HFF-Myc (cell line): ENCODE results near the gene CSNK2A3.

Experiments
- DNase-seq: peaks from one replicate; pipeline ENCODE4 v3.0.0-alpha.2; 2011; ENCODE audit warnings: low read depth; ENCODE audit errors: extremely low read depth
- H3K4me3 ChIP-seq: replicated peaks from 2 replicates; pipeline ENCODE4 v1.5.1; 2011; ENCODE audit warnings: low read depth, mild to moderate bottlenecking, control low read depth, low read length
- TF ChIP-seq, protein P1 (sequence below): IDR thresholded peaks from 2 replicates; pipeline ENCODE4 v1.5.1; 2012; ENCODE audit warnings: mild to moderate bottlenecking, low read depth, low read length, control low read depth; ENCODE audit errors: missing control alignments

CSNK2A3 gene

DNA sequence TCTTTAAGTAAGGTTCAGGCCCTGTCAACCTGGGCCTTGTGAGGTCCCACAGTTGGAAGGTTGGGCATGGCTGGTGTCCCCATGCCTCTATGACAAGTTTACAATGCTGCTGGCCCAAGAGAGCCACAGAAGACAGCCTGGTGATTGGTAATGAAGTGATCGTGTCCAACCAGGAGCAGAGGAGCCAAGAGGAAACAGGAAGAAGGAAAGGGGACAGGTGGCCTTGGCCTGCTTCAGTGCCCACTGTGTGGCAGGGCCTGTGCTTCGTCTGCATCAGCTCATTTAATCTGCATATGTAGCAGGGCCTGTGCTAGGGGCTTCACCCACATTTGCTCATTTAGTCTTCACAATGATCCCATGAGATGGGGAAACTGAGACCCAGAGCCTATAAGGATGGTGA lies 42.1 kb upstream of the CSNK2A3 start:
- H3K4me3 ChIP-seq = no peak overlapping the region
- no peak for DNase-seq
- TF ChIP-seq, protein P1, sequence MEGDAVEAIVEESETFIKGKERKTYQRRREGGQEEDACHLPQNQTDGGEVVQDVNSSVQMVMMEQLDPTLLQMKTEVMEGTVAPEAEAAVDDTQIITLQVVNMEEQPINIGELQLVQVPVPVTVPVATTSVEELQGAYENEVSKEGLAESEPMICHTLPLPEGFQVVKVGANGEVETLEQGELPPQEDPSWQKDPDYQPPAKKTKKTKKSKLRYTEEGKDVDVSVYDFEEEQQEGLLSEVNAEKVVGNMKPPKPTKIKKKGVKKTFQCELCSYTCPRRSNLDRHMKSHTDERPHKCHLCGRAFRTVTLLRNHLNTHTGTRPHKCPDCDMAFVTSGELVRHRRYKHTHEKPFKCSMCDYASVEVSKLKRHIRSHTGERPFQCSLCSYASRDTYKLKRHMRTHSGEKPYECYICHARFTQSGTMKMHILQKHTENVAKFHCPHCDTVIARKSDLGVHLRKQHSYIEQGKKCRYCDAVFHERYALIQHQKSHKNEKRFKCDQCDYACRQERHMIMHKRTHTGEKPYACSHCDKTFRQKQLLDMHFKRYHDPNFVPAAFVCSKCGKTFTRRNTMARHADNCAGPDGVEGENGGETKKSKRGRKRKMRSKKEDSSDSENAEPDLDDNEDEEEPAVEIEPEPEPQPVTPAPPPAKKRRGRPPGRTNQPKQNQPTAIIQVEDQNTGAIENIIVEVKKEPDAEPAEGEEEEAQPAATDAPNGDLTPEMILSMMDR = no peak

DNA sequence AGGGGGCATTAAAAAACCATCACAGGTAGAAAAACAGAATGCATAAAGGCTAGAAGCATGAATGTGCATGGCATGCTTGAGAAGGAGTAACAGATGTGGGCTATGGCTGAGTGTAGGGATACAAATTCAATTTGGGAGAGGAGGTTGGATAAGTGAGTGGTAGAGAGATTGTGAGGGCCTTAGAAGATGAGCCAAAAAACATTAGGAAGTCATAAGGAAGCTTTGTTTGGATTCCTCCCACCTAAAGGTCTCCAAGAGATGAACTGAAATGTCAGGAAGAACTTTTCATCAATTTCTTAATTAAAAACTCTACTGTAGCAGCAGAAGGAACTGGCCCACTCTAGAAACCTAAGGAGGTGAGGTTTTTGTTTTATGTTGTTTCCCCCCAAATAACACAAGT lies 41.2 kb upstream of the CSNK2A3 start:
- DNase-seq = no peak
- TF ChIP-seq, protein P1 = no peak
- H3K4me3 ChIP-seq = no peak overlapping the region

DNA sequence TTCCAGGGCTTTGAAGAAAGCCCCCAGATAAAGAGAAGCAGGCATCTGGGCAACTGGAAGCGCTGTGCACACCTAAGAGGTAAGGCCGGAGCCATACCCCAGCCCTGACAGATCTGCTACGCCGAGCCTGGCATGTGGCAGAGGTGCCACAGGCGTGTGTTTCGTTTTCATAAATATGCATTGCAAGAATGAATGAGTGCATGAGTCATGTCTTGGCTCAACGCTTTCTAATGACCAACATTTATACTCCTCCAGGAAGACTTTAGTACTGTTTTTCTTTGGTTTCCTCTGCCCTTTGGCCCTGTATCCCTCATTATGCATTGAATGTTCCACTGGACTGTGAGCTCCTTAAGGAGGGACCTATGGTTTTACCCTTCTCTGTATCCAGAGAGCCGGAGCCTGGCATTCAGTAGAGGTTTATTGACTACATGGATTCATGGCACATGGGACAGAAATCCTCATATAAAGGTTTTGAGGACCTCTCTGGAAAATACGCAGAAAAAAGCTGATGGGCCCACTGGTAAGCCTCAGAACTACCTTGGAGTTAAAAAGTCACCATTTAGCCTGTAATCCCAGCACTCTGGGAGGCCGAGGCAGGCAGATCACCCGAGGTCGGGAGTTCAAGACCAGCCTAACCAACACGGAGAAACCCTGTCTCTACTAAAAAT lies 38.9 kb upstream of the CSNK2A3 start:
- no peak overlapping the region for H3K4me3 ChIP-seq
- peak; percentile 54 for DNase-seq
- TF ChIP-seq, protein P1 = no peak

DNA sequence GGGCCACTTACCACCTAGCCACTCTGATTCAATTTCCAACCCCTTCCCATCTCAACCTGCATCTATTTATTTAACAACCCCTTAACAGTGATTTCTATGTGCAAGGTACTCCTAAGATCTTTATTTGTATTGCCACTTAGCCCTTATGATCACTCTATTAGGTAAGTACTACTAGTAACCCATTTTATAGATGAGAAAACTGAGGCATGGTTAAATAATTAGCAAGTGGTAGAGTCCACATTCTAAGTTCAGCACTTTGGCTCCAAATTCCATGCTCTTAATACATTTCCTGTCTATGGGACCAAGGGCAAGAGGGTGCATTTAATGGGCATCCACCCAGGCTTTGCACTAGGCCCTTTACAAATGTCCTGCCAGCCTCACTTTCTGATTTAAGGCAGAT lies 38.1 kb upstream of the CSNK2A3 start:
- no peak overlapping the region for H3K4me3 ChIP-seq
- no peak for DNase-seq
- TF ChIP-seq, protein P1 = no peak

DNA sequence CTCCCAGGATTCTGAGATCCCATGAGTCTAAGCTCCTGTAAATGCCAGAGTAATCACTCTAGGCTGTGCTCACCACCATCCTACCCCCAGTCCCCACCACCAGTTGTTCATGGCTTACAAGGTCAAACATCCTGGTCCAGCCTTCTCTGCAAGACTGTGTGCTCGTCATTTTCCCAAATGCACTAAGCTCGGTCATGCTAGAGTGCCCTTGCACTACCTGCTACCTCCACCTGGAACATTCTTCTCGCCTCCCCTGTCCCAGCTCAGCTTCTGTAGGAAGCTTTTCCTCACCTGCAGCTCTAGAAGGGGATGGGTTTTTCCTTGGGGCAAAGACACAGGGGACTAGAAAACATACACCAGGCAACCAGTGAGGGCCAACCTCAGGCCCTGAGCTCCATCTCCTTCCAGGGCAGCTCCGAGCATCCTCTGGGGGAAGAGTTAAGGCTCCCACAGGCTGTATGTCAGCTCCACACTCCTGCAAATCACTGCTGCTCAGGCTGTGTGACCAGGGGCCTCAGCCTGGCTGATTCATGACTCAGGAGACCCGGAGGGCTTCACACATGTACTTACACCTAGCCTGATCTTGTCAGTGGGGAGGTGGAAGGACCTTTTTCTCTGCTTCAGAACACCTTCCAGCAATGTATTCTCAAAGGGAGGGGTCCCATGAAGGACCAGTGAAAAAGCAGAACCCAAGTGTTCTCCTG lies 37.2 kb upstream of the CSNK2A3 start:
- no peak overlapping the region for H3K4me3 ChIP-seq
- TF ChIP-seq, protein P1 = no peak
- no peak for DNase-seq

DNA sequence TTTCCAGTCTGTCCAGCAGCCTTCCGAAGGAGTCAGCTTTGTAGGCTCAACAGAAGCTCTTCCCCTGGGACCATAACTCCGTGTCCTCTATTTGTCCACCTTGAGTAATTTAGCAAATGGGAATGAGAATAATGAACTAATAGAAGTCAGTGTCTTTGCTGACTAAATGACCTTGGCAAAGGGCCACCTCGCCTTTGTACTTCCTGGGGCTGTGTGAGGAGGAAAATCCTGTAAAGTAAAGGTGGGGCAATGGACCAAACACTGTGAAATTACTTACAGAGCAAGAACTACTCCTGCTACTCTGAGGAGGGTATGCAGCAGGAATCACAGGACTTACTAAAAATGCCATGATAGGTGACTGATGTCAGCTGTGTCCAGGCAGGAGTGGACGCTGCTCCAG lies 36.2 kb upstream of the CSNK2A3 start:
- TF ChIP-seq, protein P1 = no peak
- DNase-seq = no peak
- no peak overlapping the region for H3K4me3 ChIP-seq
